ENCODE results near the gene SUN5.

DNA sequence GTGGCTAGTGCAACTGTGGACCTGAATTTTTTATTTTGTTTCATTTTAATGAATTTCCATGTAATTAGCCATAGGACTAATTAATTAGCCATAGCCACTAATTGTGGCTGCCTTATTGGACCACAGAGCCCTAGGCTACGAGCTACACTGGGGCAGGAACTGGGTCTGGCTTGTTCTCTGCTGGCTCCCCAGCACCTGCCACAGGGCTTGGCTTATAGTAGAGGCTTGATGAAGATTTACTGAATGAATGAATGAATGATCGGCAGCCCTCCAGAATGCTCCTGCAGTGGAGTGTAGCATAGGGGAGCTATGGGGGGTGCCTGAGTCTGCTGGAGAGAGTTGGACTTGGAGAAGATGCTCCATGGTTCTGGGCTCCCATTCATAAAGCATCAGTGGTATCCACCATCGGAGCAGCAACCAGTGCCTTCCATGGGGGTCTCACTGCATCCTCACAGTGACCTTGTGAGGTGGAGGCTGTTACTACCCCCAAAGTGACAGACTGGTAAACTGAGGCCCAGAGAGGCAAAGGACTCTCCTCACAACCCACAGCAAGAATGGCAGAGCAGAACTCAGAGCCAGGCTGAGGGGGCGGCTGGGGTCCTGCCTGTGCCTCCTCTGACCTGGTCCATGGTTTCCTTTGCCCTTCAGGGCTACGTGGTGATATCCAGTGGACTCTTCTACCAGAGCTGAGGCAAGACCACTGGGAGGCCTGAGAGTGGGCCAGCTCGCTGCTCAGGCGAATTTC lies 18.6 kb upstream of the SUN5 start:
- TF ChIP-seq, protein P1, sequence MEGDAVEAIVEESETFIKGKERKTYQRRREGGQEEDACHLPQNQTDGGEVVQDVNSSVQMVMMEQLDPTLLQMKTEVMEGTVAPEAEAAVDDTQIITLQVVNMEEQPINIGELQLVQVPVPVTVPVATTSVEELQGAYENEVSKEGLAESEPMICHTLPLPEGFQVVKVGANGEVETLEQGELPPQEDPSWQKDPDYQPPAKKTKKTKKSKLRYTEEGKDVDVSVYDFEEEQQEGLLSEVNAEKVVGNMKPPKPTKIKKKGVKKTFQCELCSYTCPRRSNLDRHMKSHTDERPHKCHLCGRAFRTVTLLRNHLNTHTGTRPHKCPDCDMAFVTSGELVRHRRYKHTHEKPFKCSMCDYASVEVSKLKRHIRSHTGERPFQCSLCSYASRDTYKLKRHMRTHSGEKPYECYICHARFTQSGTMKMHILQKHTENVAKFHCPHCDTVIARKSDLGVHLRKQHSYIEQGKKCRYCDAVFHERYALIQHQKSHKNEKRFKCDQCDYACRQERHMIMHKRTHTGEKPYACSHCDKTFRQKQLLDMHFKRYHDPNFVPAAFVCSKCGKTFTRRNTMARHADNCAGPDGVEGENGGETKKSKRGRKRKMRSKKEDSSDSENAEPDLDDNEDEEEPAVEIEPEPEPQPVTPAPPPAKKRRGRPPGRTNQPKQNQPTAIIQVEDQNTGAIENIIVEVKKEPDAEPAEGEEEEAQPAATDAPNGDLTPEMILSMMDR (IDR thresholded peaks at IDR 0.05; ENCODE audit: low read depth, low read length, poor library complexity, severe bottlenecking) = no peak
- no peak for TF ChIP-seq EZH2phosphoT487 (IDR thresholded peaks at IDR 0.05; ENCODE audit: borderline replicate concordance, low read length)

Data from DOHH2 (cell line).